VCaP (cell line): Measurements from ENCODE around the gene FHIP2A.

Experiments used
- H3K27ac ChIP-seq: fragments of 450-650 bp; 2 replicates; pipeline ENCODE4 v1.5.1; 2017
- TF ChIP-seq, protein P1 (sequence below): fragments of 450-650 bp; conservative IDR thresholded peaks from 2 replicates; pipeline ENCODE4 v1.5.1; 2017; ENCODE audit warnings: mild to moderate bottlenecking, moderate library complexity

The FHIP2A gene

DNA sequence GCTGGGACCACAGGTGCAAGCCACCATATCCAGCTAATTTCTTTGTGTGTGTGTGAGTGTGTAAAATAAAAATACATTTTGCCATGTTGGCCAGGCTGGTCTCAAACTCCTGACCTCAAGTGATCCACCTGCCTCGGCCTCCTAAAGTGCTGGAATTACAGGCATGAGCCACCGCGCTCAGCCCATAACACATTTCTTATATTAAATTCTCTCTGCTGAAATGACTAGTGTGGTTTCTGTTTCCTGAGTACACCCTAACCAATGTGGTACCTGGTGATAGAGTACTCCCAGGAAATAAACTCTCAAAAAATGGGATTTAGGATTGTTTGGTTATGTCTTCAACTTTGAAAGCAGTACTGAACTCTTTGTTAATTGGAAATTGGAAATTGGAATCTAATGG lies 19.4 kb upstream of the FHIP2A start:
- no peak overlapping the region for H3K27ac ChIP-seq
- TF ChIP-seq, protein P1, sequence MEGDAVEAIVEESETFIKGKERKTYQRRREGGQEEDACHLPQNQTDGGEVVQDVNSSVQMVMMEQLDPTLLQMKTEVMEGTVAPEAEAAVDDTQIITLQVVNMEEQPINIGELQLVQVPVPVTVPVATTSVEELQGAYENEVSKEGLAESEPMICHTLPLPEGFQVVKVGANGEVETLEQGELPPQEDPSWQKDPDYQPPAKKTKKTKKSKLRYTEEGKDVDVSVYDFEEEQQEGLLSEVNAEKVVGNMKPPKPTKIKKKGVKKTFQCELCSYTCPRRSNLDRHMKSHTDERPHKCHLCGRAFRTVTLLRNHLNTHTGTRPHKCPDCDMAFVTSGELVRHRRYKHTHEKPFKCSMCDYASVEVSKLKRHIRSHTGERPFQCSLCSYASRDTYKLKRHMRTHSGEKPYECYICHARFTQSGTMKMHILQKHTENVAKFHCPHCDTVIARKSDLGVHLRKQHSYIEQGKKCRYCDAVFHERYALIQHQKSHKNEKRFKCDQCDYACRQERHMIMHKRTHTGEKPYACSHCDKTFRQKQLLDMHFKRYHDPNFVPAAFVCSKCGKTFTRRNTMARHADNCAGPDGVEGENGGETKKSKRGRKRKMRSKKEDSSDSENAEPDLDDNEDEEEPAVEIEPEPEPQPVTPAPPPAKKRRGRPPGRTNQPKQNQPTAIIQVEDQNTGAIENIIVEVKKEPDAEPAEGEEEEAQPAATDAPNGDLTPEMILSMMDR, result no peak

DNA sequence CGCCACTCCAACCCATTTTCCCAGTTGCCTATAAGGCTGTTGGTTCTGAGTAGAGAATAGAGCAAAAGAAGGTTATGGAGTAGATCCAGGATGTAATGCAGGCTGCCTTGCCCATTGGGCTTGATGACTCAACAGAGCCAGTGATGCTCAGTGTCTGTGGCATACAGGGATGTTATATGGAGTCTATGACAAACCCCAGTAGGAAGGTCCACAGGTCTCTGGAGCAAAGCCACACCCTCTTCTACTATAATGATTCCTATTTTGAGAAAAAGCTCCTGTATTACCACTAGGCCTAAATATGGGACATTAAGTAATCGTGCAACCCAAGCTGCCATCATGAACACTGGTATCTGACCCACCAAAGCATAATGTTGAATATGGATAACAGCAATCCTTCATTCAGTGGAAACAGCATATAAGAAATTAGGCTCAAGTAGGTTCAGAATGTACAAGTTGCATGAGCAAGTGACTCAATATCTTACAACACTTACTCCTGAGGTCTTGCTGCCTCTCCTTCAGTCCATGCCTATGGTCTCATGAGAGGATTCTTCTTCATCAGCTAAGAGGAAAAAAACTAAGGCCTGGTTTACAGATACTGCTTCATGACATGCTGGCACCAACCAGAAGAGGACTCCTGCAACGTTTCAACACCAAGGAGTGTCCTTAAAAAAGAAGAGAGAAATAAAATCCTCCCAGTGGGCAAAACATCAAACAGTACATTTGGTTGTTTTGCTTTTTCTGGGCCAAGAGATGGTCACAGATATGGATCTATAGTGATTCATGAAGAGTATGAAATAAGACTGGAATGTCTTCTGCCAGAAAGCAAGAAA lies 14.8 kb upstream of the FHIP2A start:
- no peak overlapping the region for H3K27ac ChIP-seq
- TF ChIP-seq, protein P1, result no peak

DNA sequence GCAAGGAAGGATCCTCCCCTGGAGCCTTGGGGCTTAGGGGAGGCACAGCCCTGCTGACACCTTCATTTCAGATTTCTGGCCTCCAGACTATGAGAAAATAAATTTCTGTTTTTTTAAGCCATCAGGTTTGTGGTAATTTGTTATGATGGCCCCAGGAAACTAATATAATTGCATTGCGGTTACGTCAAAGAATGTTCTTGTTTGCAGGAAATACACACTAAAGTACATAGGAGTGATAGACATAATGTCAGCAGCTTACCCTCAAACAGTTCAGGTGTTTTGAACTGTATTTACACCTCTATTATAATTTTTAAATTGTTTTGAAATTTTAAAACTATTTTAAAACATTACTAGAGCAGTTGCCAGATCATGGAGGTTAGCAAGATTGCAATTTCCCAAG lies 12.6 kb upstream of the FHIP2A start:
- TF ChIP-seq, protein P1, result no peak
- no peak overlapping the region for H3K27ac ChIP-seq

DNA sequence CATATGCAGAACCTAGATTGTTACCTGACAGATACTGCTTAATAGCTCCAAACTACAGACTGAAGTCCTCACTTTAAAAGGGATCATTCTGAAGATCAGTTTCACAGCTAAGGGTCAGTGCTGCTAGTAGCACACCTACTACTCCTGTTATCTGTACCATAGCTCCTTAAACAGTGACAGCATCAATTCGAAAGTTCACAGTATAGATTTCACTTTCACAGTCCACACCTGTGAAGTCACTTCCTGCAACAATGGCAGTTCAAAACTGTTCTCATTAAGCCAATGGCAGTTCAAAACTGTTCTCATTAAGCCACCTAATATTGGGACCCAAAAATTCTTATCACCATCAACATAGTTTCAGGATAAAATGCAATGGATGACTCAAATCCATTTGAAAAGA lies 10.7 kb upstream of the FHIP2A start:
- H3K27ac ChIP-seq, result no peak overlapping the region
- TF ChIP-seq, protein P1, result no peak

DNA sequence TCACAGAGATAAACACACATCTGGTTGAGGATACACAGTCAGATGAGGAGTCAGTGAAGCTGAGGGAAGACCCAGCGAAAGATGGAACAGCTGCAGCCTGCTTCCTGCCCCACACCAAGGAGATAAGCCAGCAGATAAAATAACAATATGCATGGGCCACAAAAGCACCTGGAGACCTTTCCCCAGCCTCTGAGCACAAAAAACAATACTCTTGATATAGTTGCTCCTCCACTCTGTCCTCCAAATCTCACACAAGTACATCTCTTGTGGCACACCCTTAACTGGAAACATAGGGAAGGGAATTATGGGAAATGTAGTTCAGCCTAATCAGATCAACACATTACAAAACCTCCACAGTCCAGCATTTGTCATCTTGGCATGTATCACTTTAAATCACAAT lies 9.7 kb upstream of the FHIP2A start:
- H3K27ac ChIP-seq, result no peak overlapping the region
- TF ChIP-seq, protein P1, result no peak

DNA sequence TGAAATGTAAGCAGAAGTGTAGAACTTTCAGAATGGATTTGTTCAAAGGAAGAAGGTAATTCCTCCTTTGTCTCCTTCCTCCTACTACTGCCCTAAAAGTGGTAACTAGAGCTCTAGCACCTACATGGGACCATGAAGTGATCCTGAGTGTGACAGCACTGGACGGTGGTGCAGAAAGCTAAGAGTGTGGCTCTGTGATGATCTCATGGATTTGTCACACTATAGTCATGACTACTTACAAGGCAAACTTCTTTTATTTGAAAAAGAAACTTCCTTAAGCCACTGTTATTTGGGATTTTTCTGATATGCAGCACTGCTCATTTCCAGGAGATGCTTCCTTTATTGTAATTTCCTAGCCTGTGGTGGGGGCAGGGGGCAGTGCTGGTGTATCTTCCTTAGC lies 5.8 kb upstream of the FHIP2A start:
- no peak overlapping the region for H3K27ac ChIP-seq
- TF ChIP-seq, protein P1, result no peak

DNA sequence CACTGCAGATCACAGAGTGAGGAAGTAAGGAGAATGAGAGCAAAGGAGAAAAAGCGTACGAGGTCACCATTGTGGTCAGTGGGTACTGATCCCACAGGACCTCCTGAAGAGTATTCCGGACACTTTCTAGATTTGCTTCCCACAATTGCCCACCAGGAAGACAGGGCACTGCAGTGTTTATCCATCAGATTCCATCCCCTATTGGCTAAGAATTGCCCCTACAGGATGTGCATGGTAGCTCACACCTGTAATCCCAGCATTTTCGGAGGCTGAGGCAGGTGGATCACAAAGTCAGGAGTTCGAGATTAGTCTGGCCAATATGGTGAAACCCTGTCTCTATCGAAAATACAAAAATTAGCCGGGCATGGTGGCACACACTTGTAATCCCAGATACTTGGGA lies 5.3 kb upstream of the FHIP2A start:
- TF ChIP-seq, protein P1, result no peak
- no peak overlapping the region for H3K27ac ChIP-seq
